Ishikawa (cell line): ENCODE data around the gene AMH.

Experiments used
- CEBPB ChIP-seq: IDR thresholded peaks from 2 replicates; pipeline ENCODE4 v1.6.1; 2012
- CREB1 ChIP-seq: IDR thresholded peaks from 2 replicates; pipeline ENCODE4 v1.6.1; 2012; ENCODE audit warnings: low read depth
- EP300 ChIP-seq: IDR thresholded peaks from 2 replicates; pipeline ENCODE4 v1.6.1; 2012; ENCODE audit warnings: borderline replicate concordance
- MAX ChIP-seq: IDR thresholded peaks from 2 replicates; pipeline ENCODE4 v1.6.1; 2012

DNA sequence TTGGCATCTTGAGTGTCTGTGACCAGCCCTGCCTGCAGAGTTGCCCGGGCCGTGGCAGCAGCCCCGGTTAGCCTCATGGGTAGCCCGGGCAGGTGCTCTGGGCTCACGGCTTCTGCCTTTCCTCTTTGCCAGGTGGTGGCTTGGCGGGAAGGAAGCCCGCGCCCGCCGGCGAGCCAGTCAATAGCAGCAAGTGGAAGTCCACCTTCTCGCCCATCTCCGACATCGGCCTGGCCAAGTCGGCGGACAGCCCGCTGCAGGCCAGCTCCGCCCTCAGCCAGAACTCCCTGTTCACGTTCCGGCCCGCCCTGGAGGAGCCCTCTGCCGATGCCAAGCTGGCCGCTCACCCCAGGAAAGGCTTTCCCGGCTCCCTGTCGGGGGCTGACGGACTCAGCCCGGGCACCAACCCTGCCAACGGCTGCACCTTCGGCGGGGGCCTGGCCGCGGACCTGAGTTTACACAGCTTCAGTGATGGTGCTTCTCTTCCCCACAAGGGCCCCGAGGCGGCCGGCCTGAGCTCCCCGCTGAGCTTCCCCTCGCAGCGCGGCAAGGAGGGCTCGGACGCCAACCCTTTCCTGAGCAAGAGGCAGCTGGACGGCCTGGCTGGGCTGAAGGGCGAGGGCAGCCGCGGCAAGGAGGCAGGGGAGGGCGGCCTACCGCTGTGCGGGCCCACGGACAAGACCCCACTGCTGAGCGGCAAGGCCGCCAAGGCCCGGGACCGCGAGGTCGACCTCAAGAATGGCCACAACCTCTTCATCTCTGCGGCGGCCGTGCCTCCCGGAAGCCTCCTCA, 22.9 kb upstream of the AMH start:
- TF ChIP-seq MAX: no peak
- no peak for TF ChIP-seq CREB1
- no peak for TF ChIP-seq CEBPB
- no peak for TF ChIP-seq EP300
